ENCODE measurements around the gene PER2.

The PER2 gene

DNA sequence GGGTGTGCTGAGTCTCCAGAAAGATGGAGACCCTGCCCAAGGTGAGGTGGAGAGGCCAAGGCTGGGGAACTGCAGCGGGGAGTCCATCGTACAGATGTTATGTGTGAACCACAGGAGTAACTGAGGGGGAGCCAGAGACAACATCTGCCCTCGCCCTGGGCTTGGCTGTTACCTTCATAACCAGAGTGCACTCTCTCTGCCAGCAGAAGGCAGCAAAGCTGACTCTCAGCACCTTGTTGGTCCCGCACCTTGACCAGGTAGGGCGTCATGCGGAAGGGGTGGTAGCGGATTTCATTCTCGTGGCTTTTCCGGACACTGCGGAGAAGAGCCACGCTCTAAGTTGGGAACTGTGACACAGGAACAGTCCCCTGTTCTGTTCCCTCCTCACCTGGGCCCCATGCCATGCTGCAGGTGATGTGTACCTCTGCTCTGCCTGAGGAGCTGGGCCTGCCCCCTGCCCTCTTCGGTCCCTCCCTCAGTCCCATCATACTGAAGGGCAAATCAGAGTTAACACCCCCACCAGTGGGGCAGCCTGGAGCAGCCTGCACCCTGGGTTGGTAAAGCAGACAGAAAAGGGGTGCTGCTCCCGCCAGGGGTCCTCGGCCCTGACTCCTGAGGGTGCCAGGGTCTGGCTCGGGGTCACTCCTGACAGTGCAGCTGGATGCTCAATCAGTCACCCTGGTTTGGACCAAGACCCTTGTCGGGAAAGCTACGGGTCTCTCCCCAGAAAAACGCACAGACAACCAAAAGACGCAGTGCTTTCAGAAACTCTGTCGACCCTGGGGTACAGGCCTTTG is 20.3 kb downstream of the PER2 start:
- DNase-seq (ENCODE audit: low spot score), result no peak

DNA sequence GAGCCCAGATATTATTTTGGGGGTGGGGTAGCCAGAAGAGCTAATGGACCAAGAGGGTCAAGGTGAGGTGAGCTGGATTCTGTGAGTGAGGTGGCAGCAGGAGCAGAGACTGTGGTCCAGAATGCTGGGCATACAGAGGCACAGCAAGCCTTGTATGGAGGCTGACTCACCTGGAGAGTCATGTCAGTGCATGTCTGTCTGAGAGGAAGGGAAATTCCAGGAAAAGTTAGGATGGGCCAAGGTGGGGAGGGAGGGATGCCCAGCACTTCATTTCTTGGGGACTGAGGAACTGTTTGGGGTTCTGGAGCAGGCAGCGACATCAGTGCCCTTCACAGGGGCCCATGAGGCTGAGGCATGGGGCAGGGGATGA is 21.1 kb downstream of the PER2 start:
- peak; percentile 91 for DNase-seq (ENCODE audit: low spot score)

DNA sequence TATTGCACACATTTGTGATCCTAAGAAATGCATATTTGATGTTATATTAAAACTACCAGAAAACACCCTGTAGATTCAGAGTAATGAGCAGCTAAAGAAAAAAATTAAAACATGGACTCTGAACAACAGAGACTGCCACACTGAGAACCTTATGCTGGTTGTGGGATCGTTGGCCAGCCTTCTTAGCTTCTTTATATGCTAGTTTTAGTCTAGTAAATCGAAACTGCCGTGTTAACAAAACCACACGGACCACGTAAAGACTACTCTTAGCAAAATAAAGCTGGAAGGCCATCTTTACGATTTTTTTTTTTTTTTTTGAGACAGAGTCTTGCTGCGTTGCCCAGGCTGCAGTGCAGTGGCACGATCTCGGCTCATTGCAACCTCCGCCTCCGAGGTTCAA is 22.8 kb downstream of the PER2 start:
- DNase-seq (ENCODE audit: low spot score), result no peak

DNA sequence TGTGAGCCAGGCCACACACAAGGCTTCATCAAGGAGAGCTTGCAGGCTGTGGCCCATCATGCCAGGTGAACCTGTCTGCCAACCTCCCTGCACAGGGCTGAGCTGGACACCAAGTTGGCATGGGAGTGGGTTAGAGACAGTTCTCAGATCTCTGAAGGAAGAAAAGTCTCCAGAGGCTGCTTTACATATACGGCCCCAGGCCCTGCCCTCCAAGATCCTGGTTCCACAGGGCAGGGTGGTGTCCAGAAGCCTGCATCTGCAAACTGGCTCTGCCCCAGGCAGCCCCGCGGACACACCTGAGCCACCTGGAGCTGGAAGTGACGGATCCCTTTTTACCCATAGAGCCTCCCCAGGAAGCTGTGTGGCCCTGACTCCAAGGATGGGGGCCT is 24.3 kb downstream of the PER2 start:
- no peak for DNase-seq (ENCODE audit: low spot score)

DNA sequence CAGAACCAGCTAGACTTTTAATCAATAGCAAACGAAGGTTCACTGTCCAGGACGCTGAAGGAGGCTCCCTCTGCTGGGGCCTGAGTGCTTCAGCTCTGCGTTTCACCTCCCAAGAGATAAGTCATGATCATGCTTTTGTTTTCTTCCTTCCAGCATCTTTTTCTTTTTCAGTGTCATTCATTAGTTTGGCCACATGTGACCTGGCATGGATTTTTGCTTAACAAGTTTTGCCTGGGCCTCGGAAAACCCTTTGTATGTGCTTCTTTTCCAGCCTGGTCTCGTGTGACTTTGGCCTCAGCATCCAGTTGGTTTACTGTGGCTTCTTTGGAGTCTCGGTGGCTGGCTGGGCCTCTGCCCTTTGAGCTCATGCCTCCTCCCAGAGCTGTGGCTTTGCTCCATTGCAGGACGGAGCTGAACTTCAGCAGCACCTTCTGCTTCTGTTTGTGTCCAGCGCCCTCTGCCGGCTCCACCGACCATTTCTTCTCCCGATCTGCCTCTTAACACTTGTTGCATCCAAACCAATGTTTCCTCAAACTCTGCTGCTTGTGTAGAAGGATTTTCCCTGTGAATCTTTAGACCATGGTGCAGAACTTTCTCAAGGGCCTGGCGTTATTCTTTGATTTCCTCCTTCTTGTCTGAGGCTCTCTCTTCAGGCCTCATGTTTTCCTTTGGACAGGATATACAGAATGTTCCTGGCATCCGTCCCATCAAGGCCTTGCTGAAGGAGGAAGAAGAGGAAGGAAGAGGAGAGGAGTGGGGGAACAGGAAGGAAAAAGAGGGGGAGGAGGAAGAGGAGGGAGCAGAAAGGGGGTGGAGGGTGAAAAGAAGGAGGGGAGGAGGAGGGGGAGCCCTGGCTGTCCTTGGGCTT is 25.0 kb downstream of the PER2 start:
- DNase-seq (ENCODE audit: low spot score), result peak; percentile 91

DNA sequence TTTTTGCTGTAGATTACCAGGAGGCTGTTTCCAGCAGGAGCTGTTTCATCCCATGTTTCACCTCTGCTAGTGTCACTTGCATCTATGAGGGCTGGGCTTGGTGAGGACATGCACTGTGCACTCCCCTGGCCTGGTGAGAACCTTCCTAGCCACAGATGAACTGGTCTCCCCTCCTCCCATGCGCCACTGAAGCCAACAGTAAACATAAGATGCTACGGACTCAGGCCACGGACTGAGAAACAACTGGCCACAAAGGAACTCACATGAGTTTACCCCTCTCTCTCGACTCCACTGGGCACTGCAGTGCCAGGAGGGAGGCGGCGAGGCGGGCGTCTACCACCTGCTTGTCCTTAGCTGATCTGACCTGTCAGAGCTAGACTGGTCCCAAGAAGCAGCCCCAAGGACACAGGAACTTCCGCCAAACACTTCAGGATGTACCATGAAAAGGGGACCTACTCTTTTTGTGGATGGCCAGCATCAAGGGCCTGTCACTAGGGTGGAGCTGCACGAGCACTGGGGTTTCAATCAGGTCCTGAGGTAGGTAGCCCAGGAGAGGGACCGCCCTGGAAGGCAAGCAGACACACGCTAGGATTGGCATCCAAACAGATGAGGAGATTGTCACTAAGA is 25.8 kb downstream of the PER2 start:
- DNase-seq (ENCODE audit: low spot score), result no peak

DNA sequence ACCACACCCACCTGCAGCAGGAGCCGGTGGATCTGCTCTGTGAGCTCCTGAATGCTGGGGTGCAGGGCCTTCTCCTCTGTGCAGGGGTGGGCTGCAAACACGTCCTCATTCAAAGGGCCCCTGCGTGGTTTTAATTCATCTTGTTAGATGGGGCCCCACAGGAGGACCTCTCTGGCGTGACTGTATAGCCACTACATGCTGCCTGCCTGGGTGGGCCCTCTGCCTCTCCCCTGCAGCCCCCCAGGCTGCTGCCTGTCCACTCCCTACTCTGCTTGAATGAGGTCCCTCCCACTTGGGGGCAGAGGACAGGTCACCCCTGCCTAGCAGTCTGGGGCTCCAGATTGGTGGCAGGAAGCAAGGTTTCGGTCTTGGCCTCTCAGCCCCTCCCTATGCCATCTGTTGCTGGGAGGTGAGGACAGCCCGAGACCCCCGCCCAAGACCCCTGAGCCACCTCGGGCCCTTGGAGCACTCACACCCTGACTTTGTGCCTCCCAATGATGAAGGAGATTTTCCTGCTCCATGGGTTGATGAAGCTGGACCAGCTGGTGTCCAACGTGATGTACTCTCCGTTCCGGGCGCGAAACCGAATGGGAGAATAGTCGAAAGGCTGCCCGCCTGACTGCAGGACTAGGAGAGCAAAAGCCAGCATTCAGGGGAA is 26.6 kb downstream of the PER2 start:
- DNase-seq (ENCODE audit: low spot score), result no peak

DNA sequence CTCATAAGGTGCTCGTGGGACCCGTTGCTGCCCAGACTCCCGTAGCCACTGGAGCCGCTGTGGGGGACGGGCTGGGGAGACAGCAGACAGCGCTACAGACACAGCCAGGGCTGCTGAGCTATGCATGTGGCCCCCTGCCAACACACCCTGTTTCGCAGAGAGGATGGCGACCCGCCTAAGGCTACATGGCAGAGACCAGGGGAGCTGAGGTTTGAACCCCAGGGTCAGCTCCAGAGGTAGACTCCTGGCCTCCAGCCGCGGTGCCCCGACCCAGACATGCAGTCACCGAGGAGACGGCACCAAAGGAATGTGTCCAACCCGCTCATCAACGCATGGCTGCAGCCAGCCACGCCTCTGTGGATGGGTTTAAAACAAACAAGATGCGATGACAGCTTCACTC is 27.5 kb downstream of the PER2 start:
- peak; percentile 95 for DNase-seq (ENCODE audit: low spot score)

DNA sequence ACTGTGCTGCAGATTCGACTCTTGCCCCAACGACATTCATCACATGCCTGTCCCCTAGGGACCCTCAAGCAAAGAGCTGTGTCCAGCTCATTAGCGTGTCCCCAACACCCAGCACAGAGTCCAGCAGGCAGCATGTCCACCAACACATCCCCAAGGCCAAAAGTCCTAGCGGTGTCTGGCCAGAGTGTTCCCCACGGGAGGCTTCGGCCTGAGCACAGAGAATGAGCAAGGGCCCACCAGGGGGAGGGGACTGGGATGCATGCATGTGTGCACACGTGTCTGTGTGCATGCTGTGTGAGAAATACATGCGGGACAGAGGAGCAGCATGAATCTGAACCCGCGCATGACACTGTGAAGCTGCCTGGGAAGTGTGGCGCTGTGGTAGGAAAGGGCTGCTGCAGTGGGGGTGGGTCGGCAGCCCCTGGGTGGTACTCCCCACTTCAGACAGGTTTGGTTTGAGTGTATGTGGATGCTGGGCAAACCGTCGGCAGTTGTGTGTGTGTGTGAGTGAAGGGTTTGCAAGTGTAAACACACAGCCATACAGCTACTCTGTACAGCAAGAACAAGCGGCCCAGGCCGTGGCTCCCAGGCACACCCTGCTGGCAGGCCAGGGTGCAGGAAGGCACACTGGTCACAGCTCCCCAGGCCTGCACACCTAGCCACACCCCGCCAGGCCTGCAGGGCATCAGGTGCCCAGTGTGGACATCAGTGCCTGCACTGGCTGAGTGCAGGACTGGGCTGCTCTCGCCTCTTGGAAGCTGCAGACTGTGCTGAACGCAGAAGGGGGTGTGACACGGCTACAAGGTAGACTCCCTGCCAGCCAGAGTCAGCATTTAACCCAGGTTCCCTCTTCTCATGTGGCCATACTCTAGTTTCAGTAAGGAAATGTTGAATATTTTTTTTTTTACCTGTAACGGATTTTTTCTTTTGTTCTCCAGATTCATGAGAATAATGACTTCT is 29.1 kb downstream of the PER2 start:
- peak; percentile 18 for DNase-seq (ENCODE audit: low spot score)

DNA sequence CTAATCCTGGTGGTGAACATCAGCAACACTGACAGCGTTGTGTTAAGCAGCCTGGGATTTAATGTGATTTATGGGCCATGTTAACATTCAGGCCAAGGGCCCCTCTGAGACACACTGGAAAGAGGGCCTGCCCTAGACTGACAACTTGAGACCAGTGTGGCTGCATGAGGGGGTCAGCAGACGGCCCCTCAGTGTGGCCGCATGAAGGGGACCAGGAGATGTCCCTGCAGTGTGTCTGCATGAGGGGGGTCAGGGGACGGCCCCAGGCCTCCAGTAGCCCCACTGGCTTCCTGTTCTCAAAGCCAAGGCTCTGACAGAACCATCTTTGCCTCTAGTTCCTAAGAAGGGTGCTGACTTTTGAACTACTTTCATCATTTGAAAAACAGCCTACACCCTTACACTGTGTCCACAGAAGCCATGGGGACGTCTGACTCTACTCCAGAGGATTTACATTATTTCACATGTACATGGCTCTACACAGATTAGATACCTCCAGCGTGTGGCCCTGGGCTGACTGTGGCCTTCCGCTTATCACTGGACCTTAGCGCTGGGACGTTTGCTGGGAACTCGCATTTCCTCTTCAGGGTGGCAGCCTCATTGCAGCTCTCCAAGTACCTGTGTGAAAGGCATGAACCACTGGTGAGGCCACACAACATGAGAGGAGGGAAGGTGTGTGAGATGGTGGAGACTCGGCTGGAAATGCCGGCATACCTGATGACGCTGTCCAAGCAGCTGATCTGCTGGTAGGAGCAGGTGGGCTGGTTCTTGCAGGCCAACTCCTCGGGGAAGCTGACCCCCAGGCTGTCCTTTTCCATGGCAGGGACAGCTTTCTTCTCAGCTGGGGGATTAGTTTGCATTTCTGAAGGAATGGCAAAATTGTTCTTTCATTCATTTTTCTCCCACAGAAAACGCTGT is 30.4 kb downstream of the PER2 start:
- DNase-seq (ENCODE audit: low spot score), result no peak

DNA sequence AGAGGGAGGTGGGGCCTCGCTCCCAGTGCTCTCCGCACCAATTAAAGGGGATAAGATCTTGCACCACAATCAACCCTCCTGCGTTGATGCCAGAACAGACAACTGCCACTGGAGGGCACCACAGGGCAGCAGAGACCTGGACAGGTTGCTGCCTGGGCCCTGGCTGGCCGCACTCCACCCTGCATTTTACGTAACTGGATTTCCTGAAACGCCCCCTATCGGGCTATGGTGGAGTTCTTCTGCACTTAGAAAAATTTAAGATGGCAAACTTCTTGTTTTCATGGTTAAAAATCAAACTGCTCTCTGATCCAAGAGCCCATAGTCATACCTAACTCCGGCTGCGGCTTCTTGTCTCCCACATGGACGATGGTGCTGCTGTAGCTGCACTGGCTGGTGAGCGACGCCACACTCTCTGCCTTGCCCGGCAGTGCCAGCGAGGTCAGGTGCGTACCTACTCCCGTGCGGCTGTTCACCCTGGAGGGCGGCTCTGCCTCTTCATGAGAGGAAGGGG is 31.8 kb downstream of the PER2 start:
- DNase-seq (ENCODE audit: low spot score), result peak; percentile 95

DNA sequence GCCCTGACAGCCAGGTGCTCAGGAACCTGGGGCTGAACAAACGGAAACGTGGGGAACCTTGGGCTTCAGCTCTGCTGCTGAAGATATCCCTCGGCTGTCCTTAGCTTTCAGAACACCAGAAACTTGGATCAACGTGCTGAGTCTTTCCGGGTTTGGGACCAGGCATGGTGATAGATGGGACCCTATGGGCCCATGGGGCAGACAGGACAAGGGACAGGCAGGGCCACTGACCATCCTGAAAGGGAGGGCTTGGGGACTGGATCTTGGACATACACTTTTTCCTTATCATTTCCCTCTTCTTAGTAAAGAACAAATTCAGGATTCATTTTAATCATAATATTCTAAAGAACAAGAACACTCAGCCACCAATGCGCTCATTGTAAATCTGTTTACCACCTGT is 32.3 kb downstream of the PER2 start:
- DNase-seq (ENCODE audit: low spot score), result no peak

DNA sequence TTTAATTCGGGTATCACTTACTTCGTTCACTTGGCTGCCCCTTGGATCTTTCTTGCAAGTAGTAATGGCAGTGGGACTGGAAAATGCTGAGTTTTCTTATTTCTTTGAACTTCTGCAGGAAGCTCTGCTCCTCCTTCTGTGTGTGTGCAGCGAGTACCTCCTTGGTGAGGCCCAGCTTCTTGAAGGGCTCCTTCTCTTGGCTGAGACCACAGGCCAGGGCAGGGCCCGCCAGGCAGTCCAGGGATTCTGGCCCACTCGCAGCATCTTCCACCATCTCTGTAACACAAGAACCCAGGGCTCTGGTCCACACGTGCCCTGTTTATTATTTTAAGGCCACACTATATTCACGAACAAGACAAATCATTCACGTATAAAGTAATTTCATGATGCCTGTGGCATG is 32.8 kb downstream of the PER2 start:
- DNase-seq (ENCODE audit: low spot score), result no peak

DNA sequence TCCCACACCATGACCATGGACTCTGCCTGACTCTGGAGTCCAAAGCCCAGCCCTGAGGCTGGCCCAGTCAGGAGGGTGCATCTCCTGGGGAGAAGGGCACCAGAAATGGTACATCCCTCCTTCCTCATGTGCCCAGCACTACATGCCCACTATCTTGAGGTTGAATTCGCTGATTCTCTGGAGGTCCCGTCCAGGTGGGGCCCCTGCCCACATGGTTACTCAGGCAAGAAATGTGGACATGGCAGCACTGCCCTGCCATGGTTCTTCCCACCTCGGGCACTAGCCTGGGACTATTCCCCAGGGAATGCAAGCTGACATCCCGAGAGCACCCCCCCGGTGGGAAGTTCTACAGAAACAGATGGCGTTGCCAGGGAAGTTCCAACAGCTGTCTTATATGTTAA is 33.3 kb downstream of the PER2 start:
- no peak for DNase-seq (ENCODE audit: low spot score)

DNA sequence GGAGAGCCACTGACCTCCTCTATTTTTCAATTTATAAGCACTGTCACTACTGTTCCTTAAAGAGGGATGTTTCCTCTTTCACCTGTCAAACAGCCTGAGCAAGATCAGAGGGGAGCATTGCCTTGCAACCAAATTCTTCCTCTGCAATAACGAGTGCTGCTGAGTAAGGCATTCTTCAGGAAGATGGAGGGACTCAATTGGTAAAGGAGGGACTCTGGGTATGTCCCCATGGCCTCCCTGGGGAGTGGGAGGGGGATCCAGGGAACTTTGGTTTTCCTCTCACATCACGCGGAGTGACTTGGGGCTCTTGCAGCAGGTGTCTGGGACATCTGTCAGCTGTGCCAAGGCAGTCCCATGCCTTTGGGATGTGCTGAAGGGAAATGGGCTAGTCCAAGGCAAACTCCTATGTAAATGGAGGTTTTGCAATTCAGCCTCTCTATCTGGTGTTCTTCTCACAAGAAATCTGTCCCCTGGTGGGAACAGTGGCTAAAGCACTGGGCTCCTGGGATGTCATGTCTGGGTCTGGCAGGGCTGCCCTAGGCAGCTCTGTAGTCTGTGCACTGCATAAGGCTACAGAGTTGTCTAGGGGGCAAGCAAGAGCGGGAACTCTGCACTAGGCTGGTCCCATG is 34.2 kb downstream of the PER2 start:
- DNase-seq (ENCODE audit: low spot score), result no peak

DNA sequence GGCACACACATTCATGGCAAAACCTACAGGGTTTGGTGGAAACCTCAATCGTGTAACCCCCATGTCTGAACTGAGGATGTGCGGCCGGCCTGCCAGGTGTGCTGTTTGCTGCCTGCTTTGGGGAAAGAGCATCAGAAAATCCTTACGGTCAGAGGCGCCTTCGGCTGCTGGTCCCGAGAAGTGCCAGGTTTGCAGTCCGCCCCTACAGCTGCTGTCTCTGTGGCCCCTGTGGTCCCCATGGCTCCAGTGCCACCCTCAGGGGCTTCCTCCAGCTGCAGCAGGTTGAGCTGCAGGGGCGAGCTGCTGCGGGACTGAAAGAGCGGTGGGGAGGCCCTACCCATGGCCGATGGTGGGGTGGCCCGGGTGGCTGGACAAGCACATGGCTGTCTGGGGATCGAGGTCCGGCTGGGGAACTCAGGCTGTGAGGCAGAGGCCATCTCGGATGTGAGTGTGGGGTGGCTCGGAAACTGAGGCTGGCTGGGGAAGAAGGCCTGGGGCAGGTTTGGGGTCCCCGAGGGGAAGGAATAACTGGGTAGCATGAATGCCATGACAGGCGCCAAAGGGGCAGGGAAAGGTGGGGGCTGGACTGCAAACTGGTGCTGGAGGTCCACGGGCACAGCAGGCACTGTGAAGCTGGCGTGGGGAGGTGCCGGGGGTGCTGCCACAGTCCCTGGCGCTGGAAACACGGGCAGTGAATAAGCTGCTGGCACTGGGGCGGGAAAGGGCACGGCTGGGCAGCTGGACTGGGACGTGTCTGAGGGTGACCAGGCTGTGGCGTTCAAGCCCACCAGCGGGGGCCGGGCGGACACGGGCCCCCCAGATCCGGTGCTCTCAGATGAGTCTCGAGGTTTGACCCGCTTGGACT is 35.4 kb downstream of the PER2 start:
- no peak for DNase-seq (ENCODE audit: low spot score)

DNA sequence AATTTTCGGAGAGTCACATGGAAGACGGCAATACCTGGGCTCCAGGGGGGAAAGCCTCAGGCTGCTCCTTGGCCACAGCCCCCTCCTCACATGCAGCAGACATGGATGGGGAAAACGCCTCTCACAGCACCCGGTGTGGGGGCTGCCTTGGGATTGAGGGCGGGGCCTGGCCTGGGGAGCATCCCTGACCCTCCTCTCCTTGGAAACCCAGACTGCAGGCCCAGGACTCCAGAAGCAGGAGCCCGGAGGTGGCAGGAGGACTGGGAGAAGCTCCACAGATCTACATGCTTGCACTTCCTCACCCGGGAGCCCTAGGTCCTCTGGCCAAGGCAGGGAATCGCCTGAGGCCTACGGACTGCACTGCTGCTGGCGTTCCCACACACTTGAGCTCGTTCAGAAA is 36.4 kb downstream of the PER2 start:
- DNase-seq (ENCODE audit: low spot score), result no peak

DNA sequence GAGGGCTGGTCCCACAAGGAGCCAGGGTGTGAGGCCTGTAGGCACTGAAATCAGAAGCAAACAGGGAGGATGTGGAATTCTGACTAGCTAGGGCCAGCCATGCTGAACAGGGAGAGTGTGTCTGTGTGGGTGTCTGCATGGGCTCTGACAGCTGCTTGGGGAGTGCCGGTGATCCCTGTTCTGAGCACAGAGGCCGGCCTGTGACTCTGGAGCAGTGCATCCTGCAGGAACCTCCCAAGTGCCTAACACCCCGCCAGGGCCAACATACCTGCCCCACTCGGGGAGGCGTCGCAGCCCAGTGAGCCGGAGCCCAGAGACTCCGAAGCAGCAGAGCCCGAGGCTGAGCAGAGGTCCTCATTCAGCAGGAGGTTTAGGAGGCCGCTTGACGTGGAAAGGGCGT is 37.1 kb downstream of the PER2 start:
- no peak for DNase-seq (ENCODE audit: low spot score)

DNA sequence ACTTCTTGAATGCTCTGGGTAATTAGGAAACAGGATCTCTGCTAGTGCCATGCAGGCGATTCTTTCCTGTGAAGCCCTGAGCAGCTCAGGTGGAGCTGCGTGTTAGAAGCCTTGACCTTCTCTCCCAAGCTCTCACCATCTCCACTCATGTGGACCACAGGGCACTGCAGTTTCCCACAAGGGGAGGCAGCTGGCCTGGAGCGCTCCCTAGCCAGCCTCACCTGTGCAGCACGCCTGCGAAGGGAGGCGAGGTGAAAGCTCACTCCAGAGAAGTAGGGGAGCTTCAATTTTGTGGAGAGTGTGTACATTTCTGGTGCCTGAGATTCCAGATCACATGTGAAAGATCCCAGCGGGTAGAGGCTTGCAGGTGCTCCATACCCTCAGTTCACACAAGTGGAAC is 37.5 kb downstream of the PER2 start:
- no peak for DNase-seq (ENCODE audit: low spot score)
